Measurements from ENCODE around the gene PLA2G2D. TPM values are rescaled to one million over a fixed set of nuclear protein-coding genes. Genes with fewer than 3 reads are reported as not detected.

PLA2G2D gene
- total and polyA plus RNA-seq, 2 of the 13 experiments (the other 11 are each of a cell fraction or from before 2014, with no cell fraction given), result not detected

GRCh38 chr1:20093303-20093702 is 26.0 kb downstream of the PLA2G2D start:
- POLR2A ChIA-PET, result no interaction called here
- FAIRE-seq, result no peak
- in situ Hi-C loops (cut with HindIII; ENCODE audit: extremely low pct_ligation_motif_present, low pct_unique_long_range_greater_than_20kb) (no loop called here), intact Hi-C loops (cut with micrococcal nuclease; ENCODE audit: unreplicated experiment) (no loop called here)
- DNase-seq (ENCODE audit: low spot score), result no peak
- H3K27me3 ChIP-seq (ENCODE audit: control insufficient read depth in 1 of 2, insufficient read depth in 2 of 2, low read length in 2 of 2), result peaks cover 0 to 19% of the 10 kb centered on the region in 2 experiments; a peak in 2 of 5 replicates
- no peak overlapping the region for H3K4me3 ChIP-seq (replicated peaks in 1 of 3; ENCODE audit: insufficient read depth in 1 of 3, low read depth in 2 of 3, low read length in 3 of 3)
- no peaks in the 10 kb centered on the region for H4K20me1 ChIP-seq (ENCODE audit: insufficient read depth, low read length)
- H3K36me3 ChIP-seq (replicated peaks in 1 of 2; ENCODE audit: control insufficient read depth in 1 of 2, insufficient read depth in 2 of 2, low read length in 2 of 2), result no peaks in the 10 kb centered on the region
- CTCF ChIA-PET (ENCODE audit: low intra/inter-chr PET ratio, low total read pairs), result no interaction called here
- no peaks in the 10 kb centered on the region for H3K79me2 ChIP-seq (ENCODE audit: insufficient read depth, low read length)
- no peak for ATAC-seq
- 17% methylated on average over 5 of the region's 5 CpGs for WGBS (ENCODE audit: low lambda C conversion rate)
- TF ChIP-seq ZNF574 (CRISPR knock-in tag; IDR thresholded peaks at IDR 0.05) (no peak), ZKSCAN1 (IDR thresholded peaks at IDR 0.05; ENCODE audit: low read length) (no peak), PRDM15 (CRISPR knock-in tag; IDR thresholded peaks at IDR 0.05) (no peak), MIER2 (CRISPR knock-in tag; IDR thresholded peaks at IDR 0.05) (no peak), JARID2 (CRISPR knock-in tag; IDR thresholded peaks at IDR 0.05; ENCODE audit: insufficient replicate concordance) (no peak), ISL2 (CRISPR knock-in tag; IDR thresholded peaks at IDR 0.05) (no peak), ZFP62 (CRISPR knock-in tag; IDR thresholded peaks at IDR 0.05) (no peak), ZNF605 (CRISPR knock-in tag; IDR thresholded peaks at IDR 0.05) (no peak), ZNF773 (CRISPR knock-in tag; IDR thresholded peaks at IDR 0.05; ENCODE audit: borderline replicate concordance) (no peak), SP5 (CRISPR knock-in tag; IDR thresholded peaks at IDR 0.05; ENCODE audit: borderline replicate concordance, low read depth) (no peak), ZNF879 (CRISPR knock-in tag; IDR thresholded peaks at IDR 0.05) (no peak), ZNF614 (CRISPR knock-in tag; IDR thresholded peaks at IDR 0.05; ENCODE audit: borderline replicate concordance) (no peak), ZNF709 (CRISPR knock-in tag; IDR thresholded peaks at IDR 0.05) (no peak), ZNF30 (CRISPR knock-in tag; IDR thresholded peaks at IDR 0.05) (no peak), ZNF788 (CRISPR knock-in tag; IDR thresholded peaks at IDR 0.05; ENCODE audit: borderline replicate concordance) (no peak)
- no peak overlapping the region for H3K4me2 ChIP-seq (ENCODE audit: low read depth, low read length)
- no peaks in the 10 kb centered on the region for H3K4me1 ChIP-seq (ENCODE audit: insufficient read depth, low read length)
- BruUV-seq (replicated peaks), result no TSS peak
- H3K9me3 ChIP-seq (ENCODE audit: low read length), result peaks cover 18% of the 10 kb centered on the region
- no peak overlapping the region for H2AFZ ChIP-seq (ENCODE audit: low read length)
- H3K9ac ChIP-seq (ENCODE audit: insufficient read depth, low read depth, low read length), result no peak overlapping the region
- no peak overlapping the region for H3K27ac ChIP-seq (ENCODE audit: extremely low read length, insufficient read depth, low read length)
